Measurements from ENCODE around the gene MANEA. TPM values are rescaled to one million over a fixed set of nuclear protein-coding genes. Genes with fewer than 3 reads are reported as not detected.

Gene MANEA
- total and polyA plus RNA-seq, 2 of the 4 experiments (the other 2 are of a cell fraction), result 3.9 to 9.0 TPM

GRCh38 chr6:95649451-95649850 is 72.1 kb downstream of the MANEA start:
- no peaks in the 10 kb centered on the region for H3K4me1 ChIP-seq (ENCODE audit: control insufficient read depth, insufficient read depth, low read length)
- H2BK20ac ChIP-seq (ENCODE audit: low read depth, low read length), result no peak overlapping the region
- H3K79me1 ChIP-seq (ENCODE audit: low read depth in 1 of 2, low read length in 2 of 2), result no peaks in the 10 kb centered on the region
- no peak overlapping the region for H3K23ac ChIP-seq (ENCODE audit: low read depth, low read length)
- no peak overlapping the region for H3K9ac ChIP-seq (ENCODE audit: low read depth, low read length)
- no peak overlapping the region for H3K4me3 ChIP-seq (ENCODE audit: insufficient read depth, low read depth, low read length)
- no peak overlapping the region for H3K4ac ChIP-seq (ENCODE audit: low read depth, low read length)
- no peak overlapping the region for H3K14ac ChIP-seq (replicated peaks; ENCODE audit: low read depth, low read length)
- no peak overlapping the region for H3K56ac ChIP-seq (ENCODE audit: extremely low read depth, insufficient read depth, low read length)
- no peak overlapping the region for H3K4me2 ChIP-seq (ENCODE audit: low read depth, low read length)
- TF ChIP-seq SMC3 (IDR thresholded peaks at IDR 0.05; ENCODE audit: low read depth, low read length) (no peak), RFX5 (IDR thresholded peaks at IDR 0.05; ENCODE audit: low read depth, low read length) (no peak), CHD1 (IDR thresholded peaks at IDR 0.05; ENCODE audit: low read depth, low read length) (no peak), FOS (IDR thresholded peaks at IDR 0.05; ENCODE audit: low read depth, low read length) (no peak), CEBPB (IDR thresholded peaks at IDR 0.05; ENCODE audit: low read depth, low read length) (no peak), MAFK (IDR thresholded peaks at IDR 0.05; ENCODE audit: low read depth, low read length) (no peak), NFE2L2 (IDR thresholded peaks at IDR 0.05; ENCODE audit: low read depth, low read length) (no peak), BHLHE40 (IDR thresholded peaks at IDR 0.05; ENCODE audit: low read depth, low read length) (no peak), ELK1 (IDR thresholded peaks at IDR 0.05; ENCODE audit: borderline replicate concordance, low read depth, low read length) (no peak), USF2 (IDR thresholded peaks at IDR 0.05; ENCODE audit: low read depth, low read length) (no peak)
- ATAC-seq (ENCODE audit: low read depth) (no peak), DNase-seq (no peak)
- no peak overlapping the region for H4K91ac ChIP-seq (ENCODE audit: insufficient read depth, low read depth, low read length)
- POLR2A ChIA-PET (ENCODE audit: unreplicated experiment), result no interaction called here
- no peak overlapping the region for H3K27ac ChIP-seq (ENCODE audit: insufficient read depth, low read length)
- no peaks in the 10 kb centered on the region for H4K20me1 ChIP-seq (ENCODE audit: insufficient read depth, low read length)
- intact Hi-C loops (cut with micrococcal nuclease) (no loop called here), in situ Hi-C loops (cut with MboI; ENCODE audit: low sequenced_read_pairs) (no loop called here), dilution Hi-C loops (cut with HindIII; ENCODE audit: low sequenced_read_pairs, unreplicated experiment) (no loop called here)
- H2AFZ ChIP-seq (replicated peaks; ENCODE audit: low read length, poor library complexity), result no peak overlapping the region
- CTCF ChIA-PET, result no interaction called here
- H3K9me3 ChIP-seq (ENCODE audit: control insufficient read depth, insufficient read depth, low read length), result no peaks in the 10 kb centered on the region
- H2BK5ac ChIP-seq (ENCODE audit: low read depth, low read length, poor library complexity, severe bottlenecking), result no peak overlapping the region
- H2BK120ac ChIP-seq (ENCODE audit: low read depth, low read length), result no peak overlapping the region
- no peak overlapping the region for H2AK5ac ChIP-seq (ENCODE audit: low read depth, low read length)
- no peak overlapping the region for H3K18ac ChIP-seq (ENCODE audit: low read depth, low read length)
- H4K8ac ChIP-seq (ENCODE audit: low read depth in 2 of 2, low read length in 2 of 2), result no peak overlapping the region
- H3K36me3 ChIP-seq (ENCODE audit: control insufficient read depth, insufficient read depth, low read length), result no peaks in the 10 kb centered on the region
- WGBS, 2 experiments (ENCODE audit: extremely low coverage in 2 of 2, insufficient read length in 1 of 2), result no CpG with 5 or more reads among the region's 1 CpG
- no peaks in the 10 kb centered on the region for H3K27me3 ChIP-seq (ENCODE audit: control insufficient read depth, insufficient read depth, low read length)
- no peaks in the 10 kb centered on the region for H3K9me1 ChIP-seq (ENCODE audit: insufficient read depth, low read length)
- H2BK15ac ChIP-seq (ENCODE audit: low read depth, low read length), result no peak overlapping the region
- H2AK9ac ChIP-seq (replicated peaks; ENCODE audit: low read depth, low read length, poor library complexity), result no peak overlapping the region
- H4K5ac ChIP-seq (ENCODE audit: low read depth, low read length), result no peak overlapping the region
- BruUV-seq (replicated peaks), result no TSS peak

Measured in IMR-90 (cell line).